MM.1S (cell line): ENCODE data around the gene FCHO1.

Experiments used
- EZH2 ChIP-seq: fragments of 300-600 bp; sonication (generic); optimal IDR thresholded peaks from 2 replicates; pipeline ENCODE3; 2017; ENCODE audit warnings: low read depth, mild to moderate bottlenecking, antibody characterized with exemption, low read length, mixed read lengths
- EZH2phosphoT487 ChIP-seq: fragments of 300-600 bp; sonication (generic); IDR thresholded peaks from 2 replicates; pipeline ENCODE4 v1.6.1; 2018; ENCODE audit warnings: antibody characterized with exemption, low read length

- TF ChIP-seq EZH2 (no peak), EZH2phosphoT487 (no peak)
Measured at GRCh38 chr19:17758515-17758914, 7.2 kb downstream of the FCHO1 start.
